A549 (cell line): Measurements from ENCODE around the gene PBX4. TPM values are rescaled to one million over a fixed set of nuclear protein-coding genes. Genes with fewer than 3 reads are reported as not detected.

Experiments
- ATAC-seq, 2 experiments: fragments of 200-7000 bp in 1 of 2; fragments of >200 bp in 1 of 2; cut with Nextera tagmentation in 1 of 2; cut with Tn5 transposase in 1 of 2; 3 replicates each; pipeline versions ENCODE4 v1.8.0 to v1.9.1; 2018 to 2020; ENCODE audit warnings: mild to moderate bottlenecking in 1 of 2, moderate library complexity in 1 of 2
- CTCF ChIA-PET: fragments of 300-600 bp; sonication (Branson Sonifier 250); formaldehyde crosslinking; extraction: SDS; loops from one replicate; lab custom pipeline; 2021; ENCODE audit warnings: antibody characterized with exemption, inconsistent platforms; lab: Yijun Ruan, JAX
- POLR2A ChIA-PET: fragments of 350-600 bp; formaldehyde crosslinking; extraction: SDS; loops from one replicate; lab custom pipeline; 2021; ENCODE audit warnings: antibody characterized with exemption, inconsistent platforms; lab: Yijun Ruan, JAX
- DNase-seq, 2 experiments: peaks; one replicate each; pipeline versions ENCODE4 v3.0.0 to v3.0.0-alpha.2; 2011 to 2016; ENCODE audit warnings: low read depth in 1 of 2, low spot score in 1 of 2
- FAIRE-seq: peaks from 2 replicates; lab custom pipeline; 2011; peaks lifted over from hg19 to GRCh38; lab: Jason Lieb, UNC
- H3K27ac ChIP-seq, 2 experiments: fragments of >200 bp; sonication (Bioruptor Twin); formaldehyde crosslinking; 3 replicates each; pipeline ENCODE4 v1.5.1; 2016 to 2017
- H3K4me1 ChIP-seq: fragments of >200 bp; sonication (Bioruptor Twin); formaldehyde crosslinking; 3 replicates; pipeline ENCODE4 v1.6.1; 2016
- H3K4me2 ChIP-seq: fragments of >200 bp; sonication (Bioruptor Twin); formaldehyde crosslinking; 3 replicates; pipeline ENCODE4 v1.6.1; 2016
- H3K4me3 ChIP-seq: fragments of >200 bp; sonication (Bioruptor Twin); formaldehyde crosslinking; 3 replicates; pipeline ENCODE4 v1.5.1; 2016
- H3K9me3 ChIP-seq: fragments of >200 bp; sonication (Bioruptor Twin); formaldehyde crosslinking; 3 replicates; pipeline ENCODE4 v1.6.1; 2016
- BHLHE40 ChIP-seq: IDR thresholded peaks from 2 replicates; pipeline ENCODE4 v1.6.1; 2012; ENCODE audit warnings: low read depth, low read length, inconsistent platforms
- CBX8 ChIP-seq: fragments of 200-600 bp; sonication (generic); IDR thresholded peaks from 2 replicates; pipeline ENCODE4 v1.6.1; 2016
- CEBPB ChIP-seq, 2 experiments: fragments of >200 bp in 1 of 2; sonication (Bioruptor Twin) in 1 of 2; formaldehyde crosslinking in 1 of 2; IDR thresholded peaks; 2 replicates each; pipeline ENCODE4 v1.6.1; 2012 to 2016
- EHF ChIP-seq: fragments of 250-450 bp; sonication (Bioruptor Pico); IDR thresholded peaks from 2 replicates; pipeline ENCODE4 v1.5.0; 2020; ENCODE audit warnings: mild to moderate bottlenecking
- ESRRA ChIP-seq: fragments of 150-350 bp; IDR thresholded peaks from 2 replicates; pipeline ENCODE4 v1.6.1; 2014; ENCODE audit warnings: mild to moderate bottlenecking, low read length, borderline replicate concordance
- FOXS1 ChIP-seq: fragments of 250-450 bp; sonication (Bioruptor Pico); IDR thresholded peaks from 2 replicates; pipeline ENCODE4 v1.5.0; 2020; ENCODE audit warnings: mild to moderate bottlenecking, moderate library complexity
- HES2 ChIP-seq: fragments of >200 bp; sonication (Bioruptor Twin); formaldehyde crosslinking; IDR thresholded peaks from 2 replicates; pipeline ENCODE4 v1.6.1; 2016
- HEYL ChIP-seq: fragments of 250-450 bp; sonication (Bioruptor Pico); IDR thresholded peaks from 2 replicates; pipeline ENCODE4 v1.8.0; 2021; ENCODE audit warnings: mild to moderate bottlenecking, moderate library complexity
- HOXB13 ChIP-seq: fragments of 250-450 bp; sonication (Bioruptor Pico); IDR thresholded peaks from 2 replicates; pipeline ENCODE4 v1.5.0; 2020; ENCODE audit warnings: low read depth, mild to moderate bottlenecking, moderate library complexity
- HOXB5 ChIP-seq: fragments of 250-450 bp; sonication (Bioruptor Pico); IDR thresholded peaks from 2 replicates; pipeline ENCODE4 v1.5.0; 2020; ENCODE audit warnings: mild to moderate bottlenecking, moderate library complexity
- JUN ChIP-seq, 2 experiments: fragments of >200 bp; sonication (Bioruptor Twin); formaldehyde crosslinking; IDR thresholded peaks; 2 replicates in 1 of 2; 3 replicates in 1 of 2; pipeline ENCODE4 v1.6.1; 2016 to 2017
- JUNB ChIP-seq: fragments of >200 bp; sonication (Bioruptor Twin); formaldehyde crosslinking; IDR thresholded peaks from 2 replicates; pipeline ENCODE4 v1.6.1; 2016
- MAFK ChIP-seq: fragments of 450-650 bp; IDR thresholded peaks from 2 replicates; pipeline ENCODE4 v1.6.1; 2014; ENCODE audit not compliant: partially characterized antibody
- MAX ChIP-seq: IDR thresholded peaks from 2 replicates; pipeline ENCODE4 v1.6.1; 2012
- MYC ChIP-seq: IDR thresholded peaks from 2 replicates; pipeline ENCODE4 v1.6.1; 2012; ENCODE audit warnings: mild to moderate bottlenecking, inconsistent platforms, low read length, improper control_type of control experiment, borderline replicate concordance
- NR3C1 ChIP-seq: fragments of >200 bp; sonication (Bioruptor Twin); formaldehyde crosslinking; IDR thresholded peaks from 3 replicates; pipeline ENCODE4 v1.6.1; 2017
- POLR2AphosphoS2 ChIP-seq: conservative IDR thresholded peaks from 2 replicates; pipeline ENCODE4 v1.6.1; 2012; ENCODE audit warnings: low read length, improper control_type of control experiment, inconsistent platforms
- RAD21 ChIP-seq, 2 experiments: fragments of >200 bp in 1 of 2; sonication (Bioruptor Twin) in 1 of 2; formaldehyde crosslinking in 1 of 2; IDR thresholded peaks in 1 of 2; conservative IDR thresholded peaks in 1 of 2; 2 replicates in 1 of 2; 3 replicates in 1 of 2; pipeline ENCODE4 v1.6.1; 2012 to 2018; ENCODE audit warnings: inconsistent platforms in 1 of 2
- RARB ChIP-seq: fragments of 250-450 bp; sonication (Bioruptor Pico); IDR thresholded peaks from 2 replicates; pipeline ENCODE4 v1.8.0; 2021; ENCODE audit warnings: mild to moderate bottlenecking, moderate library complexity
- RFX5 ChIP-seq: fragments of 450-650 bp; IDR thresholded peaks from 2 replicates; pipeline ENCODE4 v1.7.1; 2014; ENCODE audit warnings: antibody characterized with exemption, mild to moderate bottlenecking, moderate library complexity
- RNF2 ChIP-seq: fragments of 200-600 bp; sonication (generic); IDR thresholded peaks from 2 replicates; pipeline ENCODE4 v1.6.1; 2016; ENCODE audit warnings: low read depth, mild to moderate bottlenecking, antibody characterized with exemption, moderate library complexity, borderline replicate concordance
- SMC3 ChIP-seq: fragments of >200 bp; sonication (Bioruptor Twin); formaldehyde crosslinking; IDR thresholded peaks from 3 replicates; pipeline ENCODE4 v1.6.1; 2018; ENCODE audit warnings: inconsistent platforms
- SREBF2 ChIP-seq: fragments of 450-650 bp; IDR thresholded peaks from 2 replicates; pipeline ENCODE4 v1.6.1; 2014; ENCODE audit warnings: mild to moderate bottlenecking, moderate library complexity
- TFCP2L1 ChIP-seq: fragments of 250-450 bp; sonication (Bioruptor Pico); IDR thresholded peaks from 2 replicates; pipeline ENCODE4 v1.5.0; 2021; ENCODE audit warnings: mild to moderate bottlenecking
- WGBS: methylation state at CpG from one replicate; pipeline ENCODE4 v1.1.6; 2017; ENCODE audit errors: missing lambda C conversion rate; 5-methylcytosine and 5-hydroxymethylcytosine counted together
- polyA plus RNA-seq, 4 experiments: library from polyadenylated mRNA; depleted of rRNA in 3 of 4; stranded (reverse); fragments of >200 nt; fragmentation: RNase III in 1 of 4; extraction: RNeasy Plus Mini Kit Qiagen cat#74134 plus additional on column Dnase treatment in 1 of 4; gene quantifications; 2 replicates in 3 of 4; 3 replicates in 1 of 4; pipeline ENCODE4 v1.2.3, GENCODE V29; 2011 to 2017

Gene PBX4
- polyA plus RNA-seq, 2 of the 4 experiments (the other 2 are of a cell fraction), result 0.70 to 0.90 TPM

GRCh38 chr19:19559931-19560330, 58.6 kb downstream of the PBX4 start:
- no peak for FAIRE-seq
- WGBS, result 78% methylated on average over 4 of the region's 4 CpGs
- TF ChIP-seq SMC3 (no peak), POLR2AphosphoS2 (no peak), NR3C1 (no peak), BHLHE40 (no peak), MAFK (no peak), RNF2 (no peak), EHF (no peak), TFCP2L1 (CRISPR knock-in tag) (no peak), HOXB13 (no peak), RAD21 (conservative IDR thresholded peaks at IDR 0.05 in 1 of 2, IDR thresholded peaks at IDR 0.05 in 1 of 2) (no peak), RARB (CRISPR knock-in tag) (no peak), RFX5 (no peak), ESRRA (no peak), CBX8 (no peak), MYC (no peak), MAX (no peak)

GRCh38 chr19:19558636-19559035, 59.9 kb downstream of the PBX4 start:
- H3K4me2 ChIP-seq, result no peak overlapping the region
- H3K4me3 ChIP-seq, result no peak overlapping the region
- H3K27ac ChIP-seq, result no peak overlapping the region
- TF ChIP-seq JUN (IDR thresholded peaks at IDR 0.05) (no peak), FOXS1 (CRISPR knock-in tag) (no peak), HOXB5 (CRISPR knock-in tag) (no peak), HEYL (CRISPR knock-in tag) (no peak), CEBPB (IDR thresholded peaks at IDR 0.05) (no peak), RNF2 (no peak), HES2 (no peak), SREBF2 (no peak)
- TF ChIP-seq, all 56 proteins: peak for 0
- Histone ChIP-seq H3K4me1 (no peaks in the 10 kb centered on the region), H3K9me3 (no peaks in the 10 kb centered on the region)
- POLR2A ChIA-PET, result no interaction called here
- no peak for DNase-seq
- FAIRE-seq, result no peak
- CTCF ChIA-PET, result interaction anchor here (12.3 kb wide), 1 partner anchor 28 kb away, joined by 79 read pairs; the partner anchor contains the start of gene YJEFN3
- no peak for ATAC-seq
- WGBS, result 84% methylated on average over 16 of the region's 16 CpGs

More at GRCh38 chr19:19559931-19560330, 58.6 kb downstream of the PBX4 start:
- ChIA-PET CTCF (interaction anchor here (1.8 kb wide), 1 partner anchor 27 kb away, joined by 7 read pairs; no protein-coding TSS in a partner anchor), POLR2A (no interaction called here)
- no peak overlapping the region for H3K4me3 ChIP-seq
- DNase-seq, result no peak
- no peaks in the 10 kb centered on the region for H3K9me3 ChIP-seq
- no peak for ATAC-seq
- no peak overlapping the region for H3K4me2 ChIP-seq
- no peaks in the 10 kb centered on the region for H3K4me1 ChIP-seq
- H3K27ac ChIP-seq, result no peak overlapping the region

GRCh38 chr19:19558055-19558454, 60.4 kb downstream of the PBX4 start:
- FAIRE-seq (no peak), ATAC-seq (no peak), DNase-seq (no peak)
- Histone ChIP-seq H3K4me3 (no peak overlapping the region), H3K27ac (no peak overlapping the region), H3K4me1 (no peaks in the 10 kb centered on the region), H3K9me3 (no peaks in the 10 kb centered on the region), H3K4me2 (no peak overlapping the region)
- ChIA-PET POLR2A (no interaction called here), CTCF (interaction anchor here (12.3 kb wide), 1 partner anchor 28 kb away, joined by 79 read pairs; the partner anchor contains the start of gene YJEFN3)
- 88% methylated on average over 14 of the region's 15 CpGs for WGBS
- TF ChIP-seq JUNB, result no peak
- TF ChIP-seq TFCP2L1 (CRISPR knock-in tag), result no peak
